GM19351 (cell line): ENCODE measurements around the gene CPSF7.
A peak's percentile ranks its signal among the peaks of the same experiment; 100 is the strongest.

Experiments used
- ATAC-seq: cut with Tn5 transposase; IDR thresholded peaks from one replicate; pipeline ENCODE4 v1.9.1; 2021; ENCODE audit warnings: mild to moderate bottlenecking, moderate library complexity; ENCODE audit not compliant: unreplicated experiment

CPSF7 gene

DNA sequence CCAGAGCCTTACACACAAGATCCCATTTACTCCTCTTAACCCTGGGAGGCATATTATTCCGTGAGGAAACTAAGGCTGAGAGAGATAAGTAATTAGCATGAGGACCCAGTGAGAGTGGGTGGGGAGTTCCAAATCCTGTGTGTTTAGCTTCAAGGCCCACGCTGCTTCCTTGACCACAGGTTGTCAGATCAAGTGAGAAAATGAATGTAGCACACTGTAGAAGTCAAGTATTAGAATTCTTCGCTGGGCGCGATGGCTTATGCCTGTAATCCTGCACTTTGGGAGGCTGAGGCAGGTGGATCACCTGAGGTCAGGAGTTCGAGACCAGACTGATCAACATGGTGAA is 71.9 kb downstream of the CPSF7 start:
- ATAC-seq: no peak

DNA sequence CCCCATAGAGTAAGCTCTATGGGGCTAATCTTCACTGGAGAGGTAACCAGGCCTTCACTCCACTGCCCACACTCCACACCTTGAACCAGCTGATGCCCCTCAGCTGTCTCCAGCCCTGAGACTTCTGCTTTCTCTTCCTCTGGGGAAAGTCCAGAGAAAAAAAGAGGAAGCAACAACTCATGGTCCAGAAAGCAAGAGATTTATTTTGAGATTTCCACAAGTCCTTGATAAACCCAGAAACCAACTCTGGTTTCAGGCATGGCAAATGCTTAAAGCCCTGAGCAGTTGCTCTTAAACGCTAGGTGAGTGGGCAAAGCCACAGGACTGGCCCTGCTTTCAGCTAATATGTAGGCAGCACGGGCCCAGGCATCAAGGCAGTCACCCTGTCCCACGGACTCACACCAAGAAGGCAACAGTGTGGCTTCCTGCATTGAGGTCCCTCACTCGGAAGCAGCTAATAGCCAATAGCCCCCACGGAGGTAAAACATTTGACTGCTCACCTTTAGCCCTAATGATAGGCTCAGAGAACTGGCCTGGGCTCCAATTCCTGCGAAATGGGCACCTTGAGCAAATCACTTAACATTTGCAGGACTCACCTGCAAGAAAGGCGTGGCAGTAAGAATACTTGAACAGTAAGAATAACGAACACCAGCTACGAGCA is 72.4 kb downstream of the CPSF7 start:
- ATAC-seq: peak; percentile 40

DNA sequence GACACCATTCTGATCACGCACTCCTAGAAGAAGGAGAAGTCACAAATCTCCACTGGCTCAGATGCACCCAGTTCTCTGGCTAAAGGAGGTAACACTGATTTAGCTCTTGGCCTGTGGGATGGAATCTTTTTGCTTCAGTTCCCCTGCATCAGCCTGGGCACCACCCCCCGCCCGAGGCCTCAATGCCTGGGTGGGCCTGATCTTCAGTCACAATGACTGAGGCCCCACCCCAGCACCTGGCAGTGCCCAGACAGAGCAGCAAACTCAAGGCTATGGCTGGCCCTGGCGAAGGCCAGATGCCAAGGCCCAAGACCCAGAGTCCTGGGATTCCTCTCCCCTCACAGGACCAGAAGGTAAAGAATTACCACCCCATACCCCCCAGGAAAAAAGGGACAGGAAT is 73.1 kb downstream of the CPSF7 start:
- ATAC-seq: no peak

DNA sequence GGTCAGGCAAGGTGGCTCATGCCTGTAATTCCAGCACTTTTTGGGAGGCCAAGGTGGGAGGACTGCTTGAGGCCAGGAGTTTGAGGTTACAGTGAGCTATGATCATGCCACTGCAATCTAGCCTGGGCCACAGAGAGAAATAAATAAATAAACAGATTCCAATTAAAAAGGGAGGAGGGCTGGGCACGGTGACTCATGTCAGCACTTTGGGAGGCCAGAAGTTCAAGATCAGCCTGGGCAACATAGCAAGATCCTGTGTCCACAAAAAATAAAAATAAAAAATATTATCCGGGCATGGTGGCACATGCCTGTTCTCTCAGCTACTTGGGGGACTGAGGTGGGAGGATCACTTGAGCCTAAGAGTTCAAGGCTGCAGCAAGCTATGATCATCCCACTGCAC is 75.6 kb downstream of the CPSF7 start:
- no peak for ATAC-seq

DNA sequence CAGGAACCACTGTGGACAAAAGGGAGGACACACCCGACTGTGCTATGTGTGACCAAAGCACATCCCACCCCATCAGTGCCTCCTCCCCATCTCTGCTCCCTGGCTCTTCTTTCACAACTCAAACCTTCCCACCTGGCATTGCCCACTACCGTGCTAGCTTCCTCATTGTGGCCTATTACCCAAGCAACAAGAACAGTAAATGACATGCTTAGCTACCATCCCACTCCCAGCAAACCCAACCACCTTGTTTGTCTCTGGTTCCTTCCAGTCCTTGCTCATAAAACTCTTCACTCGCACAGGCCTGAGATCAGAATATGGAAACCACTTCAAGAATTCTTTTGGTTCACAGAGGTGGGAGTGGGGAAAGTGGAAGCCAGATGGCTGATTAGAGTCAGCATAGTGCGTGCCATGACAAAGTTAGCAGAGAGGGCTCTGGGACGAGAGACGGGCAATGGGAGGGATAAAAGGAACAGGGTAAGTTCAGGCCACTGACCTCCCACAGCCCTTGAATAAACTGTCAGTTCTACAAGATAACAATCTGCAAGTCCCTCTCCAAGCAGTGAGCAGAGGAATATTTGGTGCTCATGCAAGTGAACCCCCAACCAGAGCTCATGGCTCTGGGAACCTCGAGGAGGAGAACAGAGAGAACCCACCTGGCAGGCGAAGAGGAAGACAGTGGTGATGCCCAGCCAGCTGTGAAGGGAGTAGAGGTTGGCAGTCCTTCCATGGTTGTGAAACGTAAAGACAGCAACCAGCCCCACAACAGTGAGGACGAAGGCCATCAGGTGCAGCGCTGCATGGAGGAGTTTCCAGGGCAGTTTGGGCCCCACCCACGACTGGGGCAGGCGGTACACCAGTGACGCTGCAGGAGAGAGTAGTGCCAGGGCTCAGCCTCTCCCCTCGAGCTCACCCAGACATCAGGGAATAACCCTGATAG is 76.4 kb downstream of the CPSF7 start:
- no peak for ATAC-seq
